WTC11 (cell line): ENCODE data around the gene COPE.

Source experiments
- CTCF ChIP-seq: fragments of 200-600 bp; IDR thresholded peaks from 2 replicates; pipeline ENCODE4 v1.8.0; 2022; ENCODE audit warnings: antibody characterized with exemption
- ESRRA ChIP-seq: sonication (generic); formaldehyde crosslinking; IDR thresholded peaks from 2 replicates; pipeline ENCODE4 v1.8.1; 2022; ENCODE audit warnings: mild to moderate bottlenecking, missing genetic modification reagents, borderline replicate concordance
- ETV6 ChIP-seq: sonication (generic); formaldehyde crosslinking; IDR thresholded peaks from 2 replicates; pipeline ENCODE4 v1.8.1; 2022; ENCODE audit warnings: mild to moderate bottlenecking, missing genetic modification reagents
- FOXP1 ChIP-seq: sonication (generic); formaldehyde crosslinking; IDR thresholded peaks from 2 replicates; pipeline ENCODE4 v1.8.0; 2022; ENCODE audit warnings: missing genetic modification reagents, mild to moderate bottlenecking, moderate library complexity, borderline replicate concordance
- HMGA2 ChIP-seq: fragments of 250-450 bp; sonication (Bioruptor Pico); IDR thresholded peaks from 2 replicates; pipeline ENCODE4 v1.4.0; 2021; ENCODE audit warnings: mild to moderate bottlenecking, moderate library complexity
- KAT7 ChIP-seq: sonication (generic); formaldehyde crosslinking; IDR thresholded peaks from 2 replicates; pipeline ENCODE4 v1.8.1; 2023; ENCODE audit warnings: missing genetic modification reagents, mild to moderate bottlenecking, borderline replicate concordance
- MLX ChIP-seq: sonication (generic); formaldehyde crosslinking; IDR thresholded peaks from 2 replicates; pipeline ENCODE4 v1.8.1; 2023; ENCODE audit warnings: mild to moderate bottlenecking, missing genetic modification reagents, moderate library complexity
- TCF7 ChIP-seq: sonication (generic); formaldehyde crosslinking; IDR thresholded peaks from 2 replicates; pipeline ENCODE4 v1.8.0; 2022; ENCODE audit warnings: mild to moderate bottlenecking, low read depth, missing genetic modification reagents, moderate library complexity
- ZNF121 ChIP-seq: sonication (generic); formaldehyde crosslinking; IDR thresholded peaks from 2 replicates; pipeline ENCODE4 v1.8.0; 2023; ENCODE audit warnings: missing genetic modification reagents
- TF ChIP-seq, protein P1 (sequence below): sonication (generic); formaldehyde crosslinking; IDR thresholded peaks from 2 replicates; pipeline ENCODE4 v1.8.0; 2022; ENCODE audit warnings: mild to moderate bottlenecking, missing genetic modification reagents
- TF ChIP-seq, protein P2 (sequence below): fragments of 250-450 bp; sonication (Bioruptor Pico); IDR thresholded peaks from 2 replicates; pipeline ENCODE4 v2.1.2; 2022; ENCODE audit warnings: mild to moderate bottlenecking, moderate library complexity

DNA sequence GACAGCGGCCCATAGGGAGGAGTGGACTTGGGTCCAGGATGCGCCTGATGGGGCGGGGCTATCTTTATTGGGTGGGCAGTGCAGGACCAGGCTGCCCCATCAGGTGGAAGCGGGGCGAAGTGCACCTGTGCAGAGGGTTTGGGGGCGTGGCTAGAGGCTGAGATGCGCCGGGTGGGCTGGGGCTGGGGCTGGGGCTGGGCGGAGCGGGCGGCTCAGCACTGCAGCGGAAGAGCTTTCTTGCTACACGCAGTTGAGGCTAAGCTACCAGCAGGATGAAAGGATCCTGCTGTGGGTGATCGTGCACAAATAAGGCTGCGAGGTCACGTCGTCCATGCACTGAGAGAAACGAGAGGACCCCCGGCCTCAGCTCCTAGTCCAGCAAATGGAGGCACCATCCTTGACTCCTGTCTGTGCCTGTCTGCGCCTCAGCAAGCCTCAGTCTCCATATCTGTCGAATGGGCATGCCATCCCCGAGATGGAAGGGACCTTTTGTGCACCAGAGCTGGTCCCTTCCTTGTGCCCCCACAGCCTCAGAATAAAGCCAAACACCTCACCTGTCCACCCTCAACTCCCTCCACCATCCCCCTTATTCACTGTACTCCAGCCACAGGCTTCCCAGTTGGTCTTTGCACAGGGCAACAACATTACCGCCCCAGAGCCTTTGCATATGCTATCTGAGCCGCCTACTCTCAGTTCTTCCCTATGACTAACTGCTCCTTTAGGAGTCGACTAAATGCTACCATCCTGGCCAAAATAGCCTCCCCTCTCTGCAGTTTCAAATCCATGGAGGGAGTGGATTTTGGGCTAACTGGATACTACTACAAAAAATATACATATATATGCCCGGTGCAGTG, 42.8 kb upstream of the COPE start:
- TF ChIP-seq CTCF (no peak), ZNF121 (CRISPR knock-in tag) (0 out of 2 replicates have a peak, but pooled peaks have one; percentile 7), HMGA2 (CRISPR knock-in tag) (no peak), KAT7 (CRISPR knock-in tag) (no peak), TCF7 (CRISPR knock-in tag) (no peak), FOXP1 (CRISPR knock-in tag) (no peak), ESRRA (CRISPR knock-in tag) (no peak), MLX (CRISPR knock-in tag) (no peak), ETV6 (CRISPR knock-in tag) (no peak)
- TF ChIP-seq, protein P1, sequence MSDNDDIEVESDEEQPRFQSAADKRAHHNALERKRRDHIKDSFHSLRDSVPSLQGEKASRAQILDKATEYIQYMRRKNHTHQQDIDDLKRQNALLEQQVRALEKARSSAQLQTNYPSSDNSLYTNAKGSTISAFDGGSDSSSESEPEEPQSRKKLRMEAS (CRISPR knock-in tag) = peak; percentile 31; the same call in 1 of the 2 replicates
- TF ChIP-seq, protein P2, sequence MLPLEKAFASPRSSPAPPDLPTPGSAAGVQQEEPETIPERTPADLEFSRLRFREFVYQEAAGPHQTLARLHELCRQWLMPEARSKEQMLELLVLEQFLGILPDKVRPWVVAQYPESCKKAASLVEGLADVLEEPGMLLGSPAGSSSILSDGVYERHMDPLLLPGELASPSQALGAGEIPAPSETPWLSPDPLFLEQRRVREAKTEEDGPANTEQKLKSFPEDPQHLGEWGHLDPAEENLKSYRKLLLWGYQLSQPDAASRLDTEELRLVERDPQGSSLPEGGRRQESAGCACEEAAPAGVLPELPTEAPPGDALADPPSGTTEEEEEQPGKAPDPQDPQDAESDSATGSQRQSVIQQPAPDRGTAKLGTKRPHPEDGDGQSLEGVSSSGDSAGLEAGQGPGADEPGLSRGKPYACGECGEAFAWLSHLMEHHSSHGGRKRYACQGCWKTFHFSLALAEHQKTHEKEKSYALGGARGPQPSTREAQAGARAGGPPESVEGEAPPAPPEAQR (CRISPR knock-in tag) = no peak
